IPS DF 19.7 (cell line): ENCODE measurements around the gene SMG6.
"Not testable (repeated sequence)": the region's sequence is repeated elsewhere in the genome, so short reads cannot be mapped to it uniquely, and the experiment has no call there.

Source experiments
- DNase-seq: peaks from one replicate; pipeline ENCODE4 v3.0.0-alpha.2; 2013; ENCODE audit warnings: low read depth, low spot score

The SMG6 gene

GRCh38 chr17:2304931-2305330 lies 1.3 kb upstream of the SMG6 start:
- no peak for DNase-seq

GRCh38 chr17:2302778-2303203 lies 794 bp downstream of the SMG6 start:
- no peak for DNase-seq

GRCh38 chr17:2299756-2300155 lies 3.8 kb downstream of the SMG6 start:
- no peak for DNase-seq

- DNase-seq = no peak
Observed at GRCh38 chr17:2299136-2299535, 4.4 kb downstream of the SMG6 start.

GRCh38 chr17:2297023-2297422 lies 6.6 kb downstream of the SMG6 start:
- no peak for DNase-seq

- no peak for DNase-seq
Observed at GRCh38 chr17:2295575-2295974, 8.0 kb downstream of the SMG6 start.

- no peak for DNase-seq
Observed at GRCh38 chr17:2292100-2292499, 11.5 kb downstream of the SMG6 start.

GRCh38 chr17:2289878-2290478 lies 13.6 kb downstream of the SMG6 start:
- DNase-seq = no peak

- DNase-seq = no peak
Observed at GRCh38 chr17:2283302-2283701, 20.3 kb downstream of the SMG6 start.

GRCh38 chr17:2282297-2282873 lies 21.2 kb downstream of the SMG6 start:
- peak; percentile 17 for DNase-seq

- DNase-seq = no peak
Observed at GRCh38 chr17:2279707-2280106, 23.9 kb downstream of the SMG6 start.

GRCh38 chr17:2277429-2278170 lies 26.0 kb downstream of the SMG6 start:
- no peak for DNase-seq

GRCh38 chr17:2275722-2276121 lies 27.9 kb downstream of the SMG6 start:
- no peak for DNase-seq

GRCh38 chr17:2274414-2274813 lies 29.2 kb downstream of the SMG6 start:
- no peak for DNase-seq

- DNase-seq = no peak
Observed at GRCh38 chr17:2271985-2272702, 31.4 kb downstream of the SMG6 start.

GRCh38 chr17:2267354-2267753 lies 36.2 kb downstream of the SMG6 start:
- no peak for DNase-seq

- no peak for DNase-seq
Observed at GRCh38 chr17:2266865-2267228, 36.7 kb downstream of the SMG6 start.

- no peak for DNase-seq
Observed at GRCh38 chr17:2266045-2266864, 37.3 kb downstream of the SMG6 start.

GRCh38 chr17:2265166-2265565 lies 38.4 kb downstream of the SMG6 start:
- DNase-seq = not testable (repeated sequence)

- DNase-seq = no peak
Observed at GRCh38 chr17:2264067-2264860, 39.3 kb downstream of the SMG6 start.
